ENCODE measurements around the gene OR10A2.
"Not testable (repeated sequence)": the region's sequence is repeated elsewhere in the genome, so short reads cannot be mapped to it uniquely, and the experiment has no call there.

OR10A2 gene

DNA sequence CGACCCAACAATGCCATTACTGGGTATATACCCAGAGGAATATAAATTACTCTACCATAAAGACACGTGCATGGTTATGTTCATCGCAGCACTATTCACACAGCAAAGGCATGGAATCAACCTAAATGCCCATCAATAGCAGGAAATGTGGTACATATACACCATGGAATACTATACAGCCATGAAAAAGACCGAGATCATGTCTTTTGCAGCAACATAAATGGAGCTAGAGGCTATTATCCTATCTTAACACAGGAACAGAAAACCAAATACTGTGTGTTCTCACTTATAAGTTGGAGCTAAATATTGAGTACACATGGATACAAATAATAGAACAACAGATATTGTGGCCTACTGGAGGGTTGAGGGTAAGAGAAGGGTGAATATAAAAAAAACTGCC, 26.0 kb downstream of the OR10A2 start:
- FAIRE-seq: no peak

- FAIRE-seq: no peak
These were observed 27.0 kb downstream of the OR10A2 start for GRCh38 chr11:6889835-6890234.

DNA sequence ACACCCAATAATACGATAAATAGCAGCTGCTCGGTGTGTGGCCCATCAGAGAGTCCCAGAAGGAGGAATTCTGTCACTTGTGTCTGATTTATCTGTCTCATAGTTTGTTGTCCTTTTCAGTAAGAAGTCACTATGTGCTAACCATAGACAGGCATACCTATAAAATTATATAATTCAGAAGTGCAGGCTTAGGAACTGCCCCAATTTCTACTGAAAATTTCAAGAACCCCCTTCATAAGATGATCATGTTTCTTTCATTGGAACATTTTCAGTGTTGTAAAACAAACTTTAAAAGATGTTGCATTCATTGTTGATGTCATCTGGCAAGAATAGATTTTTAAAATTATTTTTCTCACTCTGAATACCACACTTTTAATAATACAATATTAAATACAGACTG, 29.5 kb downstream of the OR10A2 start, which contains the start of gene OR2D2:
TSS of gene OR2D2 (minus strand) at position 101 of the 400 bp plus-strand sequence. CDS start at position 101, 0 bp downstream.
- no peak for FAIRE-seq

GRCh38 chr11:6894097-6894496, 31.2 kb downstream of the OR10A2 start:
- no peak for FAIRE-seq

DNA sequence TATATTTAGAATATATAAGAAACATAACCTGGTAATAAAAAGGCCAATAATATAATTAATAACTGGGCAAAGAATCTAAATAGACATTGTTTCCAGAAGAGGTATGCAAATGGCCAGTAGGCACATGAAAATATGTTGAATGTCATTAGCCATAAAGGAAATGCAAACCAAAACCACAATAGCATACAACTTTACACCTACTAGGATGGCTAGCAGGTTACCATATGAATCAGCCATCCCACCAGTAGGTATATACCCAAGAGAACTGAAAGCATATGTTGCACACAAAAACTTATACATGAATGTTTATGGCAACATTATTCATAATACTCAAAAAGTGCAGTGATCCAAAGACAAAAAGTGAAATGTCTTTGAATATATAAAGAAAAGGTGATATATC, 32.2 kb downstream of the OR10A2 start:
- no peak for FAIRE-seq

DNA sequence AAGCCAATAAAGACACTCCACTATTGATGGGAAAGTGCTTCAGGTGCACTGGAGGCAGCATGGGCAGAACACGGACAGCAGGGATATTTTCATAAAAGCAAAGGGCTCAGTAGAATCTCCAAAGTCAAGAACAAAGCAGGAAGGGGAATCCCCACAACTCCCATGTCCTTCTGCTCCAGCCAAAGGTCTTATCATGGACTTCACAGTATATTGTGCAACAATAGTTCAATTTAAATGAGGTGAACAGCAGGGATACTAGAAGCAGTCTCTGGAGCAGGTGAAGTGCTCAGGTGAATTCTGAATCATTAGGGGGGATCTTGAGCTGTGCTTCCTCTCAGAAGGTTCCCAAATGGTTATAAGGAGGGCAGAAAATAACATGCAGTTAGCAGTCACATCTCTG, 36.1 kb downstream of the OR10A2 start:
- no peak for FAIRE-seq

GRCh38 chr11:6900327-6900999, 37.6 kb downstream of the OR10A2 start:
- no peak for FAIRE-seq

- not testable (repeated sequence) for FAIRE-seq
These were observed 41.9 kb downstream of the OR10A2 start for GRCh38 chr11:6904804-6905203.

- FAIRE-seq: no peak
These were observed 48.5 kb downstream of the OR10A2 start for GRCh38 chr11:6911378-6911777.

GRCh38 chr11:6911948-6912347, 49.1 kb downstream of the OR10A2 start:
- no peak for FAIRE-seq

GRCh38 chr11:6919698-6920097, 56.8 kb downstream of the OR10A2 start:
- FAIRE-seq: no peak

DNA sequence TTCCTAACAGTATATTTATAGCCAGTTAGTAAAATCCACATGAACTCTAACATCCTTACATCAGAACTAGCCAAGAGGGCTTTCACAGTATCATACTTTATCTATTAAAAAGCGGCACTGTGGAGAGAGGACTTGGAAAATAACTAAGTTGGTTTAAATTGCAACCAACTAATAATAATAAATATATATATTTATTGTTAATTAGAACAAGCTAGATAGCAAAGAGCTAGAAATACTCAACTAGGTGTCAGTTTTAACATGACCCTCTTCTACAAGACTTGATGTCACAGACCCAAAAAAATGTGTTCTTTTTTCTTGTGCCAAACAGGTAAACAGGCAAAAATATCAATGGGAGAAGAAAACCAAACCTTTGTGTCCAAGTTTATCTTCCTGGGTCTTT, 57.8 kb downstream of the OR10A2 start, which contains the start of gene OR2D3:
TSS of gene OR2D3 (plus strand) at position 301 of the 400 bp plus-strand sequence. CDS start at position 301, 0 bp downstream.
- FAIRE-seq: no peak

Measured in islet of Langerhans (tissue), 1 donor.